Kidney (tissue), 14 donors: ENCODE data around the gene SMAD7. TPM values are rescaled to one million over a fixed set of nuclear protein-coding genes. Genes with fewer than 3 reads are reported as not detected.
A peak's percentile ranks its signal among the peaks of the same experiment; 100 is the strongest.

Experiments used
- DNase-seq, 5 donors: peaks; one replicate each; pipeline ENCODE4 v3.0.0-alpha.2; 2013 to 2020
- FAIRE-seq: peaks from 2 replicates; lab custom pipeline; 2012; peaks lifted over from hg19 to GRCh38; lab: Jason Lieb, UNC
- H3K27ac ChIP-seq, 2 donors: one replicate each; pipeline ENCODE4 v1.7.0; 2013; ENCODE audit warnings: low read depth in 2 of 2, low read length in 2 of 2, inconsistent platforms in 1 of 2
- H3K27me3 ChIP-seq: one replicate; pipeline ENCODE4 v1.7.1; 2013; ENCODE audit warnings: low read length, inconsistent platforms; ENCODE audit not compliant: control insufficient read depth, insufficient read depth
- H3K36me3 ChIP-seq, 3 donors: one replicate each; pipeline versions ENCODE4 v1.7.0 to v1.7.1; 2013; ENCODE audit warnings: low read length in 3 of 3, control low read depth in 1 of 3, inconsistent platforms in 1 of 3; ENCODE audit not compliant: insufficient read depth in 3 of 3, control insufficient read depth in 2 of 3
- H3K4me1 ChIP-seq, 3 donors: one replicate each; pipeline versions ENCODE4 v1.7.0 to v1.7.1; 2013; ENCODE audit warnings: low read length in 3 of 3, inconsistent platforms in 1 of 3, low read depth in 1 of 3; ENCODE audit not compliant: control insufficient read depth in 2 of 3, insufficient read depth in 2 of 3
- H3K4me3 ChIP-seq, 3 donors: one replicate each; pipeline versions ENCODE4 v1.7.0 to v1.8.1; 2013; ENCODE audit warnings: low read length in 3 of 3, control low read depth in 1 of 3, inconsistent platforms in 1 of 3
- H3K9ac ChIP-seq, 3 donors: one replicate each; pipeline versions ENCODE4 v1.7.0 to v1.7.1; 2013; ENCODE audit warnings: low read length in 3 of 3, control low read depth in 1 of 3, inconsistent platforms in 1 of 3
- H3K9me3 ChIP-seq, 3 donors: one replicate each; pipeline versions ENCODE4 v1.7.0 to v1.7.1; 2013; ENCODE audit warnings: low read length in 3 of 3, control low read depth in 1 of 3, inconsistent platforms in 1 of 3; ENCODE audit not compliant: control insufficient read depth in 2 of 3, insufficient read depth in 1 of 3
- CTCF ChIP-seq: IDR thresholded peaks from 3 replicates; pipeline ENCODE4 v1.5.1; 2012; ENCODE audit warnings: mild to moderate bottlenecking, moderate library complexity, borderline replicate concordance; ENCODE audit not compliant: insufficient read depth; ENCODE audit errors: extremely low read depth
- intact Hi-C: fragments of 100-400 bp; cut with DNase I; formaldehyde crosslinking; loops from one replicate; pipeline ENCODE4 v1.11.1; 2022
- polyA plus RNA-seq: library from polyadenylated mRNA; stranded (reverse); fragments of 350-450 nt; fragmentation: Illumina TruSeq; extraction: RNeasy Lipid Tissue Mini Kit (QIAGEN cat#74804); gene quantifications from one replicate; pipeline ENCODE4 v1.2.3, GENCODE V29; 2014; ENCODE audit warnings: low read depth, low replicate concordance; ENCODE audit not compliant: insufficient read depth
- total RNA-seq: library from RNA; stranded (reverse); fragmentation: NEBNext Ultra II Directional; extraction: Animal tissue kit (Norgen Biotek cat#: 25700); gene quantifications from one replicate; pipeline ENCODE4 v1.2.1, GENCODE V29; 2021
- donor health status: control.
- donor health status: control.
- donor health status: control.
- donor health status: control.
- donor health status: control.
- donor health status: DM: yes; HTN: yes; CAD: no.
- donor health status: Normal renal cell carcinoma (clear cell type).

SMAD7 gene
- total and polyA plus RNA-seq, 2 donors from 2014 or later: 17.3 to 32.6 TPM

- Histone ChIP-seq H3K4me1 (peaks cover 8 to 41% (median 39%) of the 10 kb centered on the region in 3 donors), H3K4me3 (no peak overlapping the region), H3K9me3 (no peaks in the 10 kb centered on the region), H3K27ac (no peak overlapping the region), H3K27me3 (no peaks in the 10 kb centered on the region), H3K36me3 (peaks cover 2 to 16% (median 9%) of the 10 kb centered on the region in 3 donors), H3K9ac (no peak overlapping the region)
- DNase-seq (peak in 1 of 5 donors; percentile 26), FAIRE-seq (no peak)
- no peak for TF ChIP-seq CTCF
- intact Hi-C loops: loop anchor here (10.0 kb wide), 1 partner anchor 145 kb away; no protein-coding TSS in a partner anchor
Observed at GRCh38 chr18:48919547-48919946, 31.2 kb downstream of the SMAD7 start.

GRCh38 chr18:48918660-48919456, 31.9 kb downstream of the SMAD7 start:
- no peak for TF ChIP-seq CTCF
- DNase-seq (peak in 1 of 5 donors; percentile 44), FAIRE-seq (no peak)
- Histone ChIP-seq H3K9ac (no peak overlapping the region), H3K27ac (no peak overlapping the region), H3K27me3 (no peaks in the 10 kb centered on the region), H3K36me3 (peaks cover 2 to 16% (median 9%) of the 10 kb centered on the region in 3 donors), H3K4me3 (no peak overlapping the region), H3K9me3 (no peaks in the 10 kb centered on the region), H3K4me1 (peaks cover 8 to 37% (median 34%) of the 10 kb centered on the region in 3 donors)
- intact Hi-C loops: loop anchor here (10.0 kb wide), 1 partner anchor 144 kb away; no protein-coding TSS in a partner anchor

GRCh38 chr18:48917579-48918517, 32.9 kb downstream of the SMAD7 start:
- peaks cover 2 to 27% (median 25%) of the 10 kb centered on the region in 3 donors for H3K4me1 ChIP-seq

More at GRCh38 chr18:48917579-48918517, 32.9 kb downstream of the SMAD7 start:
- H3K9ac ChIP-seq: no peak overlapping the region
- no peaks in the 10 kb centered on the region for H3K27me3 ChIP-seq
- intact Hi-C loops: loop anchor here (10.0 kb wide), 1 partner anchor 143 kb away; no protein-coding TSS in a partner anchor
- FAIRE-seq (no peak), DNase-seq (peak in 1 of 5 donors; percentile 48)
- no peak overlapping the region for H3K27ac ChIP-seq
- TF ChIP-seq CTCF: no peak
- no peaks in the 10 kb centered on the region for H3K9me3 ChIP-seq
- H3K4me3 ChIP-seq: no peak overlapping the region
- peaks cover 2 to 16% (median 9%) of the 10 kb centered on the region in 3 donors for H3K36me3 ChIP-seq
